Measurements from ENCODE around the gene RNF224. TPM values are rescaled to one million over a fixed set of nuclear protein-coding genes. Genes with fewer than 3 reads are reported as not detected.
A peak's percentile ranks its signal among the peaks of the same experiment; 100 is the strongest.

RNF224 gene
- total and polyA plus RNA-seq, 2 of the 13 experiments (the other 11 are each of a cell fraction or from before 2014, with no cell fraction given), result 0.09 TPM; not detected in 1

- TF ChIP-seq, protein P1, sequence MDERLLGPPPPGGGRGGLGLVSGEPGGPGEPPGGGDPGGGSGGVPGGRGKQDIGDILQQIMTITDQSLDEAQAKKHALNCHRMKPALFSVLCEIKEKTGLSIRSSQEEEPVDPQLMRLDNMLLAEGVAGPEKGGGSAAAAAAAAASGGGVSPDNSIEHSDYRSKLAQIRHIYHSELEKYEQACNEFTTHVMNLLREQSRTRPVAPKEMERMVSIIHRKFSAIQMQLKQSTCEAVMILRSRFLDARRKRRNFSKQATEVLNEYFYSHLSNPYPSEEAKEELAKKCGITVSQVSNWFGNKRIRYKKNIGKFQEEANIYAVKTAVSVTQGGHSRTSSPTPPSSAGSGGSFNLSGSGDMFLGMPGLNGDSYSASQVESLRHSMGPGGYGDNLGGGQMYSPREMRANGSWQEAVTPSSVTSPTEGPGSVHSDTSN (CRISPR knock-in tag; IDR thresholded peaks at IDR 0.05), result no peak
- TF ChIP-seq, protein P2, sequence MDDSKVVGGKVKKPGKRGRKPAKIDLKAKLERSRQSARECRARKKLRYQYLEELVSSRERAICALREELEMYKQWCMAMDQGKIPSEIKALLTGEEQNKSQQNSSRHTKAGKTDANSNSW (CRISPR knock-in tag; IDR thresholded peaks at IDR 0.05; ENCODE audit: borderline replicate concordance), result 0 out of 2 replicates have a peak, but pooled peaks have one; percentile 30
- no peak for TF ChIP-seq AFF4 (CRISPR knock-in tag; IDR thresholded peaks at IDR 0.05)
- TF ChIP-seq BRF2 (CRISPR knock-in tag; IDR thresholded peaks at IDR 0.05), result no peak
- no peak for TF ChIP-seq JUND (CRISPR knock-in tag; IDR thresholded peaks at IDR 0.05)
- no peak for TF ChIP-seq RAD51 (IDR thresholded peaks at IDR 0.05; ENCODE audit: borderline replicate concordance)
- TF ChIP-seq, protein P3, sequence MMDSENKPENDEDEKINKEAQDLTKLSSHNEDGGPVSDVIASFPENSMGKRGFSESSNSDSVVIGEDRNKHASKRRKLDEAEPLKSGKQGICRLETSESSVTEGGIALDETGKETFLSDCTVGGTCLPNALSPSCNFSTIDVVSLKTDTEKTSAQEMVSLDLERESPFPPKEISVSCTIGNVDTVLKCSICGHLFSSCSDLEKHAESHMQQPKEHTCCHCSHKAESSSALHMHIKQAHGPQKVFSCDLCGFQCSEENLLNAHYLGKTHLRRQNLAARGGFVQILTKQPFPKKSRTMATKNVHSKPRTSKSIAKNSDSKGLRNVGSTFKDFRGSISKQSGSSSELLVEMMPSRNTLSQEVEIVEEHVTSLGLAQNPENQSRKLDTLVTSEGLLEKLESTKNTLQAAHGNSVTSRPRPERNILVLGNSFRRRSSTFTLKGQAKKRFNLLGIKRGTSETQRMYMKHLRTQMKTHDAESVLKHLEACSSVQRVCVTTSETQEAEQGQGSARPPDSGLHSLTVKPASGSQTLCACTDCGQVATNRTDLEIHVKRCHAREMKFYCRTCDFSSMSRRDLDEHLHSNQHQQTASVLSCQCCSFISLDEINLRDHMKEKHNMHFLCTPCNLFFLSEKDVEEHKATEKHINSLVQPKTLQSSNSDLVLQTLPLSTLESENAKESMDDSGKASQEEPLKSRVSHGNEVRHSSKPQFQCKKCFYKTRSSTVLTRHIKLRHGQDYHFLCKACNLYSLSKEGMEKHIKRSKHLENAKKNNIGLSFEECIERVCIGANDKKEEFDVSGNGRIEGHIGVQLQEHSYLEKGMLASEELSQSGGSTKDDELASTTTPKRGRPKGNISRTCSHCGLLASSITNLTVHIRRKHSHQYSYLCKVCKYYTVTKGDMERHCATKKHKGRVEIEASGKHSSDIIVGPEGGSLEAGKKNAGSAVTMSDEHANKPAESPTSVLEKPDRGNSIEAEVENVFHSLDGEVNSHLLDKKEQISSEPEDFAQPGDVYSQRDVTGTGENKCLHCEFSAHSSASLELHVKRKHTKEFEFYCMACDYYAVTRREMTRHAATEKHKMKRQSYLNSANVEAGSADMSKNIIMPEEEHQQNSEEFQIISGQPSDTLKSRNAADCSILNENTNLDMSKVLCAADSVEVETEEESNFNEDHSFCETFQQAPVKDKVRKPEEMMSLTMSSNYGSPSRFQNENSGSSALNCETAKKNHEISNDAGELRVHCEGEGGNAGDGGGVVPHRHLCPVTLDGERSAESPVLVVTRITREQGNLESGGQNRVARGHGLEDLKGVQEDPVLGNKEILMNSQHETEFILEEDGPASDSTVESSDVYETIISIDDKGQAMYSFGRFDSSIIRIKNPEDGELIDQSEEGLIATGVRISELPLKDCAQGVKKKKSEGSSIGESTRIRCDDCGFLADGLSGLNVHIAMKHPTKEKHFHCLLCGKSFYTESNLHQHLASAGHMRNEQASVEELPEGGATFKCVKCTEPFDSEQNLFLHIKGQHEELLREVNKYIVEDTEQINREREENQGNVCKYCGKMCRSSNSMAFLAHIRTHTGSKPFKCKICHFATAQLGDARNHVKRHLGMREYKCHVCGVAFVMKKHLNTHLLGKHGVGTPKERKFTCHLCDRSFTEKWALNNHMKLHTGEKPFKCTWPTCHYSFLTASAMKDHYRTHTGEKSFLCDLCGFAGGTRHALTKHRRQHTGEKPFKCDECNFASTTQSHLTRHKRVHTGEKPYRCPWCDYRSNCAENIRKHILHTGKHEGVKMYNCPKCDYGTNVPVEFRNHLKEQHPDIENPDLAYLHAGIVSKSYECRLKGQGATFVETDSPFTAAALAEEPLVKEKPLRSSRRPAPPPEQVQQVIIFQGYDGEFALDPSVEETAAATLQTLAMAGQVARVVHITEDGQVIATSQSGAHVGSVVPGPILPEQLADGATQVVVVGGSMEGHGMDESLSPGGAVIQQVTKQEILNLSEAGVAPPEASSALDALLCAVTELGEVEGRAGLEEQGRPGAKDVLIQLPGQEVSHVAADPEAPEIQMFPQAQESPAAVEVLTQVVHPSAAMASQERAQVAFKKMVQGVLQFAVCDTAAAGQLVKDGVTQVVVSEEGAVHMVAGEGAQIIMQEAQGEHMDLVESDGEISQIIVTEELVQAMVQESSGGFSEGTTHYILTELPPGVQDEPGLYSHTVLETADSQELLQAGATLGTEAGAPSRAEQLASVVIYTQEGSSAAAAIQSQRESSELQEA (CRISPR knock-in tag; IDR thresholded peaks at IDR 0.05; ENCODE audit: not compliant biosample characterization), result peak; percentile 30
- no peak for TF ChIP-seq ETV5 (CRISPR knock-in tag; IDR thresholded peaks at IDR 0.05; ENCODE audit: borderline replicate concordance)
- TF ChIP-seq WIZ (CRISPR knock-in tag; IDR thresholded peaks at IDR 0.05), result no peak
- 0 out of 2 replicates have a peak, but pooled peaks have one; percentile 26 for TF ChIP-seq SNAI1 (CRISPR knock-in tag; IDR thresholded peaks at IDR 0.05; ENCODE audit: borderline replicate concordance)
- TF ChIP-seq NPAS2 (CRISPR knock-in tag; IDR thresholded peaks at IDR 0.05; ENCODE audit: borderline replicate concordance), result no peak
- TF ChIP-seq FOXO4 (CRISPR knock-in tag; conservative IDR thresholded peaks at IDR 0.05), result 0 out of 2 replicates have a peak, but pooled peaks have one; percentile 38
- no peak for TF ChIP-seq PHF5A (CRISPR knock-in tag; IDR thresholded peaks at IDR 0.05; ENCODE audit: low read depth, unreplicated experiment)
Observed at GRCh38 chr9:137188086-137188489, 39.2 kb upstream of the RNF224 start (continued).
